Kidney epithelial cell (primary cell): Measurements from ENCODE around the gene SOX5. TPM values are rescaled to one million over a fixed set of nuclear protein-coding genes. Genes with fewer than 3 reads are reported as not detected.

Source experiments
- DNase-seq: peaks from one replicate; pipeline ENCODE4 v3.0.0-alpha.2; 2010; ENCODE audit warnings: low read depth
- H3K27me3 ChIP-seq: 2 replicates; pipeline ENCODE4 v1.6.0; 2011; ENCODE audit warnings: low read length; ENCODE audit not compliant: control insufficient read depth, insufficient read depth
- H3K36me3 ChIP-seq: 2 replicates; pipeline ENCODE4 v1.5.1; 2011; ENCODE audit warnings: low read length; ENCODE audit not compliant: control insufficient read depth, insufficient read depth
- H3K4me3 ChIP-seq: 2 replicates; pipeline ENCODE4 v1.5.1; 2011; ENCODE audit warnings: low read depth, mild to moderate bottlenecking, control low read depth, low read length
- total RNA-seq: library from RNA; depleted of rRNA; stranded (reverse); fragments of >200 nt; gene quantifications from 2 replicates; pipeline ENCODE4 v1.2.3, GENCODE V29; 2015
- TF ChIP-seq, protein P1 (sequence below): IDR thresholded peaks from 2 replicates; pipeline ENCODE4 v1.5.1; 2011; ENCODE audit warnings: mild to moderate bottlenecking, moderate library complexity, low read length, control low read depth, inconsistent platforms; ENCODE audit not compliant: insufficient read depth, poor library complexity, severe bottlenecking

SOX5 gene
- total RNA-seq, 1 donor from 2014 or later = 1.0 TPM

DNA sequence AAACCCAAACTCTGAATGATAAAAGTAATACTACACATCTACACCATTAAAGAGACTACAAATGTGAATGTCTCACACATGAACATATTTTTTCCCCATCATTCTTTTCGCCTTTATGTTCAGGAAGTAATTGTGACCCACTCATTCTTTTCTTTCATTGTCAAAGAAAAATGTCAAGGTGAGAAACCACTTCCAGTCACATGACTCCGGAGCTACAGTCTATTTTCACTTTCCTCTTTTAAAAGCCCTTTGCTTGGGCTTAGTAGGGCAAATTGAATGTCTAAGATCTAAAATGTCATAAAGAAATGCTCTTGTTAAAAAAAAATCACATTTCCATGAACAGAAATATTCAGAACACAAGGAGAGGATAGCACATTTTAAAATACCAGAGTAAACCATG, 461.3 kb downstream of the SOX5 start:
- TF ChIP-seq, protein P1, sequence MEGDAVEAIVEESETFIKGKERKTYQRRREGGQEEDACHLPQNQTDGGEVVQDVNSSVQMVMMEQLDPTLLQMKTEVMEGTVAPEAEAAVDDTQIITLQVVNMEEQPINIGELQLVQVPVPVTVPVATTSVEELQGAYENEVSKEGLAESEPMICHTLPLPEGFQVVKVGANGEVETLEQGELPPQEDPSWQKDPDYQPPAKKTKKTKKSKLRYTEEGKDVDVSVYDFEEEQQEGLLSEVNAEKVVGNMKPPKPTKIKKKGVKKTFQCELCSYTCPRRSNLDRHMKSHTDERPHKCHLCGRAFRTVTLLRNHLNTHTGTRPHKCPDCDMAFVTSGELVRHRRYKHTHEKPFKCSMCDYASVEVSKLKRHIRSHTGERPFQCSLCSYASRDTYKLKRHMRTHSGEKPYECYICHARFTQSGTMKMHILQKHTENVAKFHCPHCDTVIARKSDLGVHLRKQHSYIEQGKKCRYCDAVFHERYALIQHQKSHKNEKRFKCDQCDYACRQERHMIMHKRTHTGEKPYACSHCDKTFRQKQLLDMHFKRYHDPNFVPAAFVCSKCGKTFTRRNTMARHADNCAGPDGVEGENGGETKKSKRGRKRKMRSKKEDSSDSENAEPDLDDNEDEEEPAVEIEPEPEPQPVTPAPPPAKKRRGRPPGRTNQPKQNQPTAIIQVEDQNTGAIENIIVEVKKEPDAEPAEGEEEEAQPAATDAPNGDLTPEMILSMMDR = no peak
- no peak for DNase-seq
- no peaks in the 10 kb centered on the region for H3K27me3 ChIP-seq
- no peak overlapping the region for H3K4me3 ChIP-seq
- H3K36me3 ChIP-seq = no peaks in the 10 kb centered on the region

DNA sequence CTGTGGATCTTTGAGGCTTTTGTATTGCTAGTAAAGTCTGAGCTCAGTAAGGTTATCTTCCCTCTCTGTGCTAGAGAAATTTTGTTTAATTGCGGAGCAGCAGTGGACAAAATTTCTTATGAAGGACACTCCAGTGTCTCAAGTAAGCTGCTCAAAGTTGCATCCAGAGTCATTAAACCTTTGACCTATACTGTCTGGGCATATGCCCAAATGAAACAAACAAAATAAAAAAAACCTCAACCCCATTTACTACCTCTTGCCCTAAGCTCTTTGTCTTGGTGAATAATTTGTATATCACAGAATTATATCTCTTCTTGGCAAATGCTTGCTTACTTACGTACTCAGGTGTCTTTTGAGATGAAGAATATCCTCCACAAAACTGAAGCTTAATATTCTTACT, 465.2 kb downstream of the SOX5 start:
- TF ChIP-seq, protein P1 = no peak
- Histone ChIP-seq H3K36me3 (no peaks in the 10 kb centered on the region), H3K27me3 (no peaks in the 10 kb centered on the region), H3K4me3 (no peak overlapping the region)
- no peak for DNase-seq

DNA sequence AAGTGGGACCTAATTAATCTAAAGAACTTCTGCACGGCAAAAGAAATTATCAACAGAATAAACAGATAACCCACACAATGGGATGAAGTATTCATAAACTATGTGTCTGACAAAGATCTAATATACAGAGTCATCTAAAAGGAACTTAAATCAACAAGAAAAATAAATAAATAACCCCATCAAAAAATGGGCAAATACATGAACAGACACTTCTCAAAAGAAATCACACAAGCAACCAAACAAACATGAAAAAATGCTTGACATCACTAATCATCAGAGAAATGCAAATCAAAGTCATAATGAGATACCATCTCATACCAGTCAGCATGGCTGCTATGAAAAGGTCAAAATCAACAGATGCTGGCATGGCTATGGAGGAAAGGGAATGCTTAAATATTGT, 466.9 kb downstream of the SOX5 start:
- TF ChIP-seq, protein P1 = no peak
- Histone ChIP-seq H3K27me3 (no peaks in the 10 kb centered on the region), H3K4me3 (no peak overlapping the region), H3K36me3 (no peaks in the 10 kb centered on the region)
- no peak for DNase-seq
